IMR-90 (cell line): ENCODE results near the gene SYVN1. TPM values are rescaled to one million over a fixed set of nuclear protein-coding genes. Genes with fewer than 3 reads are reported as not detected.
A peak's percentile ranks its signal among the peaks of the same experiment; 100 is the strongest.

Experiments
- ATAC-seq: fragments of 200-7000 bp; cut with Tn5 transposase; 2 replicates; pipeline ENCODE4 v1.9.1; 2020; ENCODE audit warnings: low read depth, mild to moderate bottlenecking, moderate library complexity
- BruUV-seq: library from RNA; stranded (reverse); fragments of 400-500 nt; replicated peaks from 2 replicates; lab custom pipeline; 2021; lab: Mats Ljungman, UMichigan
- CTCF ChIA-PET: fragments of 300-600 bp; formaldehyde crosslinking; extraction: SDS; loops from one replicate; lab custom pipeline; 2021; ENCODE audit warnings: antibody characterized with exemption; lab: Yijun Ruan, JAX
- POLR2A ChIA-PET: fragments of 300-600 bp; sonication (Branson Sonifier 250); formaldehyde crosslinking; loops from one replicate; lab custom pipeline; 2022; ENCODE audit warnings: antibody characterized with exemption; ENCODE audit not compliant: unreplicated experiment; lab: Charles Lee
- DNase-seq: peaks from one replicate; pipeline ENCODE4 v3.0.0; 2013
- H2AFZ ChIP-seq: replicated peaks from 2 replicates; pipeline ENCODE3; 2013; ENCODE audit warnings: low read length, mild to moderate bottlenecking; ENCODE audit not compliant: poor library complexity
- H2AK5ac ChIP-seq: 2 replicates; pipeline ENCODE4 v1.6.1; 2013; ENCODE audit warnings: low read depth, low read length, inconsistent platforms
- H2AK9ac ChIP-seq: replicated peaks from 2 replicates; pipeline ENCODE3; 2013; ENCODE audit warnings: mild to moderate bottlenecking, low read depth, low read length, moderate library complexity; ENCODE audit not compliant: poor library complexity
- H2BK120ac ChIP-seq: 2 replicates; pipeline ENCODE4 v1.6.1; 2013; ENCODE audit warnings: low read depth, low read length, inconsistent platforms
- H2BK15ac ChIP-seq: 3 replicates; pipeline ENCODE4 v1.6.1; 2013; ENCODE audit warnings: low read depth, low read length, inconsistent platforms
- H2BK20ac ChIP-seq: 2 replicates; pipeline ENCODE4 v1.6.1; 2013; ENCODE audit warnings: low read depth, mild to moderate bottlenecking, inconsistent platforms, low read length, moderate library complexity
- H2BK5ac ChIP-seq: 2 replicates; pipeline ENCODE4 v1.6.1; 2013; ENCODE audit warnings: mild to moderate bottlenecking, low read depth, low read length, inconsistent platforms; ENCODE audit not compliant: poor library complexity, severe bottlenecking
- H3K14ac ChIP-seq: replicated peaks from 2 replicates; pipeline ENCODE4 v1.6.1; 2013; ENCODE audit warnings: low read depth, low read length, inconsistent platforms
- H3K18ac ChIP-seq: 2 replicates; pipeline ENCODE4 v1.6.1; 2013; ENCODE audit warnings: low read depth, low read length, control low read depth
- H3K23ac ChIP-seq: 2 replicates; pipeline ENCODE4 v1.6.1; 2013; ENCODE audit warnings: low read depth, low read length, inconsistent platforms
- H3K27ac ChIP-seq: 2 replicates; pipeline ENCODE4 v1.5.1; 2013; ENCODE audit warnings: mild to moderate bottlenecking, control low read depth, low read length; ENCODE audit not compliant: insufficient read depth
- H3K27me3 ChIP-seq: 2 replicates; pipeline ENCODE4 v1.6.1; 2013; ENCODE audit warnings: low read length; ENCODE audit not compliant: control insufficient read depth, insufficient read depth
- H3K36me3 ChIP-seq: 2 replicates; pipeline ENCODE4 v1.6.1; 2013; ENCODE audit warnings: low read length, mixed read lengths; ENCODE audit not compliant: control insufficient read depth, insufficient read depth
- H3K4ac ChIP-seq: 2 replicates; pipeline ENCODE4 v1.6.1; 2013; ENCODE audit warnings: low read depth, low read length, inconsistent platforms
- H3K4me1 ChIP-seq: 2 replicates; pipeline ENCODE4 v1.6.1; 2013; ENCODE audit warnings: low read length, mixed read lengths; ENCODE audit not compliant: control insufficient read depth, insufficient read depth
- H3K4me2 ChIP-seq: 2 replicates; pipeline ENCODE4 v1.6.1; 2013; ENCODE audit warnings: low read depth, mild to moderate bottlenecking, control low read depth, low read length, moderate library complexity
- H3K4me3 ChIP-seq: 2 replicates; pipeline ENCODE4 v1.5.1; 2013; ENCODE audit warnings: low read depth, mild to moderate bottlenecking, control low read depth, low read length, moderate library complexity; ENCODE audit not compliant: insufficient read depth
- H3K56ac ChIP-seq: 2 replicates; pipeline ENCODE4 v1.6.1; 2013; ENCODE audit warnings: low read length, inconsistent platforms; ENCODE audit not compliant: insufficient read depth; ENCODE audit errors: extremely low read depth
- H3K79me1 ChIP-seq, 2 experiments: 2 replicates each; pipeline ENCODE4 v1.6.1; 2013; ENCODE audit warnings: low read length in 2 of 2, inconsistent platforms in 1 of 2, low read depth in 1 of 2
- H3K9ac ChIP-seq: 2 replicates; pipeline ENCODE4 v1.6.1; 2013; ENCODE audit warnings: low read depth, low read length, control low read depth
- H3K9me1 ChIP-seq: 2 replicates; pipeline ENCODE4 v1.6.1; 2013; ENCODE audit warnings: low read length, inconsistent platforms; ENCODE audit not compliant: insufficient read depth
- H3K9me3 ChIP-seq: 2 replicates; pipeline ENCODE4 v1.6.1; 2013; ENCODE audit warnings: low read length; ENCODE audit not compliant: control insufficient read depth, insufficient read depth
- H4K20me1 ChIP-seq: 2 replicates; pipeline ENCODE4 v1.6.1; 2013; ENCODE audit warnings: low read length, inconsistent platforms; ENCODE audit not compliant: insufficient read depth
- H4K5ac ChIP-seq: 2 replicates; pipeline ENCODE4 v1.6.1; 2013; ENCODE audit warnings: mild to moderate bottlenecking, low read depth, low read length, control low read depth
- H4K8ac ChIP-seq, 2 experiments: 2 replicates each; pipeline ENCODE4 v1.6.1; 2013; ENCODE audit warnings: low read depth in 2 of 2, low read length in 2 of 2, control low read depth in 1 of 2, inconsistent platforms in 1 of 2
- H4K91ac ChIP-seq: 2 replicates; pipeline ENCODE4 v1.6.1; 2013; ENCODE audit warnings: low read depth, low read length, inconsistent platforms; ENCODE audit not compliant: insufficient read depth
- BHLHE40 ChIP-seq: fragments of 150-350 bp; IDR thresholded peaks from 2 replicates; pipeline ENCODE4 v1.6.1; 2016; ENCODE audit warnings: mild to moderate bottlenecking, low read depth, low read length
- CEBPB ChIP-seq: IDR thresholded peaks from 2 replicates; pipeline ENCODE4 v1.6.1; 2012; ENCODE audit warnings: low read depth, low read length, improper control_type of control experiment
- CTCF ChIP-seq: conservative IDR thresholded peaks from 2 replicates; pipeline ENCODE4 v1.5.1; 2012; ENCODE audit warnings: mild to moderate bottlenecking, low read depth, low read length, improper control_type of control experiment
- ELK1 ChIP-seq: fragments of 150-350 bp; IDR thresholded peaks from 2 replicates; pipeline ENCODE4 v1.6.1; 2016; ENCODE audit warnings: low read depth, mild to moderate bottlenecking, low read length, moderate library complexity, borderline replicate concordance
- MAZ ChIP-seq: IDR thresholded peaks from 2 replicates; pipeline ENCODE4 v1.6.1; 2012; ENCODE audit warnings: low read depth, mild to moderate bottlenecking, low read length, improper control_type of control experiment, moderate library complexity, borderline replicate concordance
- MXI1 ChIP-seq: IDR thresholded peaks from 2 replicates; pipeline ENCODE4 v1.6.1; 2012; ENCODE audit warnings: low read depth, mild to moderate bottlenecking, low read length, moderate library complexity, borderline replicate concordance
- NFE2L2 ChIP-seq: fragments of 150-350 bp; IDR thresholded peaks from 2 replicates; pipeline ENCODE4 v1.6.1; 2016; ENCODE audit warnings: low read depth, mild to moderate bottlenecking, low read length
- RCOR1 ChIP-seq: IDR thresholded peaks from 2 replicates; pipeline ENCODE4 v1.6.1; 2012; ENCODE audit warnings: mild to moderate bottlenecking, low read length, improper control_type of control experiment; ENCODE audit not compliant: insufficient replicate concordance
- RFX5 ChIP-seq: IDR thresholded peaks from 2 replicates; pipeline ENCODE4 v1.8.0; 2012; ENCODE audit warnings: low read depth, mild to moderate bottlenecking, low read length, moderate library complexity
- SMC3 ChIP-seq: fragments of 150-350 bp; IDR thresholded peaks from 2 replicates; pipeline ENCODE4 v1.6.1; 2016; ENCODE audit warnings: low read depth, mild to moderate bottlenecking, antibody characterized with exemption, low read length, moderate library complexity
- USF2 ChIP-seq: fragments of 150-350 bp; IDR thresholded peaks from 2 replicates; pipeline ENCODE4 v1.6.1; 2017; ENCODE audit warnings: mild to moderate bottlenecking, antibody characterized with exemption, low read length, low read depth
- WGBS, 2 experiments: methylation state at CpG; one replicate each; pipeline versions ENCODE4 v1.1.5 to v1.1.7; 2013; ENCODE audit warnings: missing lambda C conversion rate in 2 of 2; ENCODE audit not compliant: insufficient read length in 1 of 2; ENCODE audit errors: extremely low coverage in 2 of 2; 5-methylcytosine and 5-hydroxymethylcytosine counted together
- dilution Hi-C: fragments of 300-500 bp; cut with HindIII; formaldehyde crosslinking; loops from one replicate; pipeline ENCODE4 v1.14.3; 2018; ENCODE audit warnings: low sequenced_read_pairs; ENCODE audit not compliant: unreplicated experiment
- in situ Hi-C: fragments of 300-500 bp; cut with MboI; formaldehyde crosslinking; loops from 3 replicates; pipeline ENCODE4 v1.14.3; 2019; ENCODE audit warnings: low sequenced_read_pairs, inconsistent platforms, mixed read lengths
- intact Hi-C: fragments of 100-400 bp; cut with micrococcal nuclease; formaldehyde crosslinking; loops from 2 replicates; pipeline ENCODE4 v1.10.0; 2022
- polyA plus RNA-seq, 3 experiments: library from polyadenylated mRNA; depleted of rRNA; stranded (reverse); fragments of >200 nt; gene quantifications; 2 replicates each; pipeline ENCODE4 v1.2.3, GENCODE V29; 2012; ENCODE audit warnings: low replicate concordance in 1 of 3
- total RNA-seq: library from RNA; depleted of rRNA; stranded (reverse); fragments of >200 nt; gene quantifications from 2 replicates; pipeline ENCODE4 v1.2.3, GENCODE V29; 2012

The SYVN1 gene
- total and polyA plus RNA-seq, 2 of the 4 experiments (the other 2 are of a cell fraction), result 9.5 to 52.9 TPM

- no peak overlapping the region for H3K27ac ChIP-seq
- DNase-seq (no peak), ATAC-seq (no peak)
- H4K20me1 ChIP-seq, result no peaks in the 10 kb centered on the region
- H2BK20ac ChIP-seq, result no peak overlapping the region
- H3K79me1 ChIP-seq, result peaks cover 24 to 60% of the 10 kb centered on the region in 2 experiments
- no peak overlapping the region for H3K4me3 ChIP-seq
- H2AK5ac ChIP-seq, result no peak overlapping the region
- TF ChIP-seq MXI1 (no peak), RFX5 (no peak), SMC3 (no peak), RCOR1 (no peak), ELK1 (no peak), MAZ (no peak), CEBPB (no peak), CTCF (no peak), USF2 (no peak), NFE2L2 (no peak), BHLHE40 (no peak)
- in situ Hi-C loops, result no loop called here
- H3K36me3 ChIP-seq, result peaks cover 19% of the 10 kb centered on the region
- no peaks in the 10 kb centered on the region for H3K27me3 ChIP-seq
- peak overlapping the region; percentile 63 for H2AFZ ChIP-seq
- dilution Hi-C loops, result no loop called here
- intact Hi-C loops, result no loop called here
- H3K4me2 ChIP-seq, result no peak overlapping the region
- H3K14ac ChIP-seq, result no peak overlapping the region
- H3K9ac ChIP-seq, result no peak overlapping the region
- H2BK5ac ChIP-seq, result no peak overlapping the region
- peaks cover 8% of the 10 kb centered on the region for H3K4me1 ChIP-seq
- no peak overlapping the region for H3K4ac ChIP-seq
- H3K23ac ChIP-seq, result no peak overlapping the region
- 0 out of 2 replicates have a peak, but pooled peaks cover 2% of the 10 kb centered on the region for H3K9me1 ChIP-seq
- no peaks in the 10 kb centered on the region for H3K9me3 ChIP-seq
- no peak overlapping the region for H3K18ac ChIP-seq
- CTCF ChIA-PET, result no interaction called here
- H4K8ac ChIP-seq, result 0 out of 4 replicates have a peak overlapping the region, but pooled peaks of 1 of the 2 experiments have one; percentile 29
- BruUV-seq, result no TSS peak
- POLR2A ChIA-PET, result interaction anchor here (1.6 kb wide), 1 partner anchor 63 kb away, joined by 5 read pairs; the partner anchor contains the start of gene CAPN1
- no peak overlapping the region for H2BK15ac ChIP-seq
- peak overlapping the region; percentile 12 for H2AK9ac ChIP-seq
- H4K5ac ChIP-seq, result no peak overlapping the region
- H3K56ac ChIP-seq, result no peak overlapping the region
- 73% methylated on average over 3 of the region's 18 CpGs; no CpG with 5 or more reads in 1 of the 2 experiments for WGBS, 2 experiments
- H2BK120ac ChIP-seq, result no peak overlapping the region
- H4K91ac ChIP-seq, result no peak overlapping the region
These were observed 16.1 kb downstream of the SYVN1 start for GRCh38 chr11:65118097-65118837.
